HG03095 (cell line): ENCODE results near the gene LGALS9.
A peak's percentile ranks its signal among the peaks of the same experiment; 100 is the strongest.
"Not testable (repeated sequence)": the region's sequence is repeated elsewhere in the genome, so short reads cannot be mapped to it uniquely, and the experiment has no call there.

Experiments
- ATAC-seq: cut with Tn5 transposase; IDR thresholded peaks from one replicate; pipeline ENCODE4 v1.9.1; 2021; ENCODE audit warnings: moderate library complexity; ENCODE audit not compliant: unreplicated experiment

The LGALS9 gene

DNA sequence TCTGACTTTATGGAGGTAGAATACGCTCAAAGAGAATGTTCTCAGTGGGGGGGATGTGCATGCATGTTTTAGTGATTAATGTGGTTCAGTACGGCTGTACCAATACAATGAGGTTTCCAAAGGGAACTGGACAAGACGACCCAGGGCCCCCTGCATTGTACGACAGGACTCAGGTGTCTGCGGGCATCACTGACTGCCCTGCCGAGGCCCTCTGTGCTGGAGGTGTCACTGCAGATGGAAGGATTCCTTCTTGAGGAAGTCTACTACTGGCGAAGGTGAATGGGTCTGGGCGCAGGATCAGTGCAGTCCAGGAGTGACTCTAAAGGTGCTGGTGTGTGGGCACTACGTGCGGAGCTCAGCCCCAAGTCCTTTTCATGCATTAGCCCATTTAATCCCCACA lies 3.5 kb upstream of the LGALS9 start:
- no peak for ATAC-seq

DNA sequence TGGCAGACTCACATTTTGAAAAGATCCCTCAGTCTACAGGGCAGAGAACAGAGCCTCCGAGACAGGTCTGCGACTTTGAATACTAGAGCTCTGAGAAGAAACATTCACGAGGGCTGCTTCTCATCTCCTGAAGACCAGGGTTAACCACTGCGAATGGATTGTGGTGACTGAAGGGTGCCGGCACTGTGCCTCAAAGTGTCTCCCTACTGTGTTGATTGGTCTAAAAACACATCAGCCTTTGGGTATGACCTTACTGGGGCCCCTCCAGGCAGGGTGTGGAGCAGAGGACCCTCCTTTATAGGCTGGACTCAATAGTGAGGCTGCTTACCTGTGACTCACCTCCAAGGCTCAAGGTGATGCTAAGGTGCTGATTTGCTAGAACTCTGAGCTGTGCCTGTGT lies 2.6 kb upstream of the LGALS9 start:
- no peak for ATAC-seq

DNA sequence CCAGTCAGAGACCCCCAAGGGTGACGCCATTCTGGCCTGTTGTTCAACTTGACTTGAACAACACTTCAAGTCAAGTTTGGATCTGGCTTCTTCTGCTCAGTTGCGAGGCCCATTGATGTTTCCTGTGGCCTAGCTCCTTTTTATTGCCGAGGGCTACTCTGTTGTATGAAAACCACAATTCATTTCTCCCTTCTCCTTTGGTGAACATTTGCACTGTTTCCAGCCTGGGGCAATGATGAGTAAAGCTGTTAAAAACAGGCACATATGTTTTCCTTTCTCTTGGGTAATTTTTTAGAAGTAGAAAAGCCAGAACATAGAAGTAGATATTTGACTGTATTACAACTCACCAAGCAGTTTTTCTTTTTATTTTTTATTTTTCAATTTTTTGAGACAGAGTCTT lies 1.7 kb upstream of the LGALS9 start:
- not testable (repeated sequence) for ATAC-seq

DNA sequence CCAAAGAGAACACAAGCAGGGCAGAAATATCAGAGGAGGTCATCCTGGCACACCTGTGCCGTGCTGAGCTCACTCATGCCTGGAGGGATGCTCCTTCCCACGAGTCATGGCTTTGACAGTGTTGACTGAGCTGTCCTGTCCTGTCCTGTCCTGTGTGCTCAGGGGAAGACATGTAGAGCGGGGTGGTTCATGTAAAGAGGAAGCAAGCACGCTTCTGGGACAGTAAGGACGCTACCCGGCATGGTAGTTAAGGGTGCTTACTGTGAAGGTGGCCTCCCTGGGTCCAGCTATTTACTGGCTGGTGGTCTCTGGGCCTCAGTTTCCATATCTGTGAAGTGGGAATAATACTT lies 398 bp downstream of the LGALS9 start:
- ATAC-seq: peak; percentile 39

DNA sequence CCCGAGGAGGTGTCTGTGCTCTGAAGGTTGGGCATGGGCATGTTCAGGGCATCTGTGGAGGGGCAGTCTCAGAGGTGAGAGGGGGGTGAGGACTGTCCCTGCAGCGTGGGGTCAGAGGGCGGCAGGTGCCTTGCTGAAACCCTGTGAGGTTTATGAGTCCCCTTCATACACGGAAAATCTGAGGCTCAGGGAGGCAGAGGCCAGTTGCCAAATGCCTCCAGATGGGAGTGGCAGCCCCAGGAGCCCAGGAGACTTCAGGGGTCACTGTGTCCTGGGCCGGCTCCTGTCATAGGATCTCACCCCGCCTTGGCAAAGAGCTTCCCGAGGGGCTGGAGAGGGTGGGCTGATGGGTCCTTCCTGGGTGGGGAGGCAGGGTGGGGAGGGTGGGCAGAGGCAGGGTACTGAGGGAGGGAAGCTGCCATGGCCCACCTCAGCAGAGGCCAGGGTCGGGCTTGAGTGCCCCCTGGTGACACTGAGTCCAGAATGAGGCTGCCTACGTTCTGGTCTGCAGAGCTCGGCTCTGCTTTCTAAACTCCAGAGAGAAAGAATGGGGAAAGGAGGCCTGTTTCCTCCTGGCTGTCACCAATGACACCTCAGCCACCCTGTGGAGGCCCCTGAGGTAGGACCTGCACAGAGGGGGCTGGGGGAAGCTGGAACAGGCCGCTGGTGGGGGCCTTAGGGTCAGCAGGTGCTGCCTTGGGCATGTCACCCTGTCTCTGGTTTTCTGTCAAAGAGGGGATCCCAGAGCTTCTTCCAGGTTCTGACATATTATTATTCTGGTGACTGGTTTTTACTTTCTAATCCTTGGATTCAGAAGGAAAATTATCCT lies 1.1 kb downstream of the LGALS9 start:
- ATAC-seq: no peak

DNA sequence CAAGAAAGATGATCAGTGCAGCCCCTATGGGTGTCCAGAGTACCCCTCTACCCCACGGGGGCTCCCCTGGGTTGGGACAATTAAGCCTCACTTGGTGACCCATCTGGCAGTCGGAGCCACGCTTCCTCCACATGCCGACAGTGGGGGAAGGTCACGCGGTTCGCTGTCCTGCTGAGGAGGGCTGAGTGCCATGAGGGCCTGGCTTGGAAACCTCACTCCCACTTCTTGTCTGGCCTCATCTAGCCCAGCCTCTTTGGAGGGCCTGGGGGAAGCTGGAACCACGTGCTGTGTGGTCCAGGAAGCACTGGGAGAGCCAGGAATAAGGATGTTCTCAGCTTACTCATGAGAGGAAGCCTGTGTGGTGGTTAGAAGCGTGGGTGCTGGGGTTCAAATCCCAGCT lies 1.8 kb downstream of the LGALS9 start:
- not testable (repeated sequence) for ATAC-seq

DNA sequence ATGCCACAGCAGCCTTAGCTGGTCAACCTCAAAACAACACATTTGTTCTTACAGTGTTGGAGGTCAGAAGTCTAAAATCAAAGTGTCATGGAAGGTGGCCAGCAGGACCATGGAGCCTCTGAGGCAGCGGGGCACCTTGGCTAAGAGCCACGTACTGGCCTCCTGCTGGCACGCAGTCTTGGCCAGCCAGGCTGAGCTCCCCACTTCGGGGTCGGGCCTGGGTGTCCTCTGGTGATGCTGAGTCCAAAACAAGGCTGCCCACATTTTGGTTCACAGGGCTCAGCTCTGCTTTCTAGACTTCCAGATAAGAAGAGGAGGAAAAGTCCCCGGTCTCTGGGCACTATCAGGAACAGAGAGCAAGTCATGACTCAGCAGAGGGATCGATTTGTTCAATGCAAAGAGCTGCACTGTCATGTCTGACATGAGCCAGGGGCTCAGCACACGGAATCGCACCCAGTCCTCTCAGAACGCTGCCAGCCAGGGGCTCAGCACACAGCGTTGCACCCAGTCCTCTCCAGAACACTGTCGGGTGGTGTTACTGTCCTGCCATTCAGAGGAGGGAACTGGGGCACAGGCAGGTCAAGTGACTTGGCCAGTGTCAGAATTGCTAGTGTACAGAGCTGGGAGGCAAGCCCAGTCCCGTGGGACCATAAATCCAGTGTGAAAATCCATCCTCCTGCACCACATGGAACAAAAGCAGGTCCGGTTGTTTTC lies 2.5 kb downstream of the LGALS9 start:
- ATAC-seq: no peak

DNA sequence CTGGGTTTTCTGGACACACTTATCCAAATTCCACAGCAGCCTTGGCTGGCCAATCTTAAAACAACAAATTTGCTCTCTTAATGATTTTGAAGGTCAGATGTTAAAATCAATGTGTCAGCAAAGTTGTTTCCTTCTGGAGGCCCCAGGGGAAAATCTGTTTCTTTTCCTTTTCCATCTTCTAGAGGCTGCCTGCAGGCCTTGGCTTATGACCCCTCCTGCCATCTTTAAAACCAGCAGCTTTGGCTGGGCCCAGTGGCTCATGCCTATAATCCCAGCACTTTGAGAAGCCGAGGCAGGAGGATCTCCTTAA lies 3.0 kb downstream of the LGALS9 start:
- no peak for ATAC-seq

DNA sequence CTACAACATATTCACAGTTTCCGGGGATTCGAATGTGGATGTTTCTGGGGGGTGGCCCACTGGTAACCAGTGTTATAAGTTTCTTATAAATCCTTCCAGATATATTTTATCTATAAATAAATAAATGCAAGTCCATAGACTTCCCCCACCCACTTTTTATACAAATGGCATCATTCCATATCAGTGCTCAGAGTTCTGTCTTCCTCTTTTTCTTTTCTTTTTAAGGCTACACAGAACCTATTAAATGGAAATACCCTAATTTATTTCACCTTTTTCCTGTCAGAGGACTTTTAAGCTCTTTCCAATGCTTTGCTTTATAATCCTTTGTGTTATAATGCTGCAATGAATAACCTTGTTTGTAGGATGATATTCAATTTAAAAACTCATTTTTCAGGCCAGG lies 3.8 kb downstream of the LGALS9 start:
- ATAC-seq: no peak

DNA sequence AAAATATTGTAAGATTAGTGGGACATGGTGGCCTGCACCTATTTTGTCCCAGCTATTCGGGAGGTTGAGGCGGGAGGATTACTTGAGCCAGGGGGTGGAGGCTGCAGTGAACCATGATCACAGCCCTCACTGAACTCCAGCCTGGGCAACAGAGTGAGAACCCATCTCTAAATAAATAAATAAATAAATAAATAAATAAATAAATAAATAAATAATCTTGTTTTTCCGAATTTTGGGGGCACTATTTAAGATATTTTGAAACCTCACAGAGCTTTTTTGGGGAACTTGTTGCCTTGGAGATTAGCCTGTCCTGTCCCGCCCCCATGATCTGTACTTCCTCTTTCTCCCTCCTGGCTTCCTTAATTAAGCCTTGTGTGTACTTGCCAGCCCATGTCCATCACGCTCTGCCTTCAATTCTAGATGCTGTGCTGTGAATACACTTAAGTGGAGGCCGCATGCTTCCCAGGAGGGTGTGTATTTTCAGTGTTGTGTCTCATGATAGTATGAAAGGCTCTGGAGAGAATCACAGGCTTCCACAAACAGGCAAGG lies 4.4 kb downstream of the LGALS9 start:
- no peak for ATAC-seq

DNA sequence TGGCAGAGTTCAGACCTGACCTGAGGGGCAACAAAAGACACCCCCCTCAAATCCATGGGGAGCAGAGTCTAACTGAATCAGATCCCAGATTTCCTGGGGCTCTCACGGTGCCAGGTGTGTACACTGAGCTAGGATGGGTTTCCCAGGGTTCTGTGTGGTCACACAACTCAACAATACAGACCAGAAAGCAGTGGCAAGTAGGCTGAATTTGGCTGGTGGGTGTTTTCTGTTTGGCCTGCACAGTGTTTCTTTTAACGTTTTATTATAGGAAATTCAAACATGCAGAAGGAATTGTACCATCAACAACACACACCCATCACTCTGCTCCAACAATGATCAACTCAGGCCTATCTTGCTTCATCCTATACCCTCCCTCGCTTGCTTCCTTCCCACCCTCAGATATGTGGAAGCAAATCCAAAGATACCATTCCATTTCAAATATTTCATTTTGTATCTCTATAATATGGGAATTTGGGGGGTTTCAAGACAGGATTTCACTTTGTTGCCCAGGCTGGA lies 5.1 kb downstream of the LGALS9 start:
- ATAC-seq: not testable (repeated sequence)

DNA sequence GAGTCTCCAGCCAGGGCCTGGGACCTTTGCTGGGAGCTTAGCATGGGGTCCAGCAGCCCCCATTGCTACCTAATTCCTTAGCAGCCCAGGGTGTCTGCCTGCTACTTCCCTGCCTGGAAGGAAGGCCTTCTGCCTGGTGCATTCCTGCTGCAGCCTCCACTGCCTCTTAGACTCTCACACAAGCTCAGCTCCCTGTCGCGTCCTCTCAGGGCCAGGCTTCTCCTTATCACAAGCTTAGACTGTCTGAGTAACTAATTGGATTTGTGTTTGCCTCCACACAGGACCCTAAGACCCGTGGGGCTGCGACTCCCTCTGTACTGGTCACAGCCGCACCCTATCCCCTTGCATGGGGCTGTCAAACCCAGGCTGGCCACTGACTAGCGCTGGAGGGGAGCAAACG lies 6.8 kb downstream of the LGALS9 start:
- ATAC-seq: not testable (repeated sequence)

DNA sequence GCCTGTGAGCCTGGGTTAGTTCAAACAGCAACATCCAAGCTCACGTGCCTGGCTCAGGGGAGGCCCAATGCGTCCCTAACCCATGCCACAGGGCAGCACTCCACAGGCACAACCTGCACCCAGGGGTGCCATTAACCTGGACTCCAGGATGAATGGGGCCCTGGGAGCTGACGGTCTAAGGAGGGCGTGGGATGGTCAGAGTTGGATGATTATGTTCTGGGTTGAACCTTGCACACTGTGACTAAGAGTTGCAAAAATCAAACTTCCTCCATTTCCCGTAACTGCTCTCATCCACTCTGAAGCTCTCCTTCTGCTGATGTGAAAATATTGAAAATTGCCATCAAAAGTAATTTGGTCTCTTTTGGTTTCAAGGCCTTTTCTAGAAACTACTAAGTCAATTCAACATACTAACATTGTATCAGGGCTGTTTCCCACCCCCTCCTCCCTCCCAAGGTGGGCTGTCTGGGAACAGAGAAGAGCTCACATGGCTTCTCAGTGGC lies 7.5 kb downstream of the LGALS9 start:
- not testable (repeated sequence) for ATAC-seq

DNA sequence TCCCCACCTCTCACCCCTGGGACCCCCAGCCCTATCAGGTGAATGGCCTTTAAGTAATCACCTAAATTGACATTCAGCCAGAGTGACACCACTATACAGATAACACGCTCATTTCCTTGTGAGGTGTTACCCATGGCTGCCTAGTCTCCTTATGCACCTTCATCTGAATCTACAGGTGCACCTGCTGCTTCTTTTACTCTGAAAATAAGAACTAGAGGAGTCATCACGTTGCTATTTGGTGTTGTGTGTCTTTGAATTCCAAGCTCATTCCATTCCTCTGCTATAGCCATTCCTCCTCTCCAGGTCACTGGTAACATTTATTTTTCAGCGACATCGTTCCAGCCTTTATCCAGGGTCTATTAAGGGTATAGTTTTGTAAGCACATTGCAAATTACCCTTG lies 9.8 kb downstream of the LGALS9 start:
- ATAC-seq: no peak

DNA sequence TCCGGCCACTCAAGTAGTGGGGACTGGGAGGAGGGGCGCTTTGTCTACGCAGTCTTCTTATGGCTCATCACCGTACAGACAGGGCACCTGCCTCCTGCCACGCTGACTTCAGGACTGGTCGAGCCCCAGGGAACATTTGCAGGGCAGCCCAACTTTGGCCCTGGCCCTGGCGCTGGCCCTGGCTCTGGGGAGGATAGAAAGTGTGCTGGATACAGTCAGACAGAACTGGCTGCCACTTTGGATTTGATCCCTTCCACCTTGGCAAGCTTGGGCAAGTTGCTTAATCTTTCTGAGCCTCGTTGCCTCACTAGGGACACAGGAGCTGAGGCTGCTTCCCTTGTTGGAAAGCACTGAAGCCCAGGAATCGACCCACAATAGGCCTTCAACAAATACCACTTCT lies 13.6 kb downstream of the LGALS9 start:
- no peak for ATAC-seq

DNA sequence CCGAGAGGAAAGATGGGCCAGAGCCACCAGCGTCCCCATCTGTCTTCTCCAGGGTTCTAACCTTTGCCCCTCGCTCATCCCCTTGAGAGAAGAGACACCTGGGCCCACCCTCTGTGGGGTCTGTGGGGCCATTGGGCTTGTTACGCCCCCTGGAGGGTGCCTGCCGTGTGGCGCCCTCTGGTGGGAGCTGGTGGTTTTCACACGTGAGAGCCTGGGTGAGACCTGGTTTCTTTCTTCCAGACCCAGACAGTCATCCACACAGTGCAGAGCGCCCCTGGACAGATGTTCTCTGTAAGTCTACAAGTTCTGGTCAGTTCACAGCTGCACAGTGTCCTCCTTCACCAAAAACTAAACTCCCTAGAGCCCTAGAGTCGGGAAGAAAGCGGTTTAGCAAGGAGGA lies 14.6 kb downstream of the LGALS9 start:
- not testable (repeated sequence) for ATAC-seq

DNA sequence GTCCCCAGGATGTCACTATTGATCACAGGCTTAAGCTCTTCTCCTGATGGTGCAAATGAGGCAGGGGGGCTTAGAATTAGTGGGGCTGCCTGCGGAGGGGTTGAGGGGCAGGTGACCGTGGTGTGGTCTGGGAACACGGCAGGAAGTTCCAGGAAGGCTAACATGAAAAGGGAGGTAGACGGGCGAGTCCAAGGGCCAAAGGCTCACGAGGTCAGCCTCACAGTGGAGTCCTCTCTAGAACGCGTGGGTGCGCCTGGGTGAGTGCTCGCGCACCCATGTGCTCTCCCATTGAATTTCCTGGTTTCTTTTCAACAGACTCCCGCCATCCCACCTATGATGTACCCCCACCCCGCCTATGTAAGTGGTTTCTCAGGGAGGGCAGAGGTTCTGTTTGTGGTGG lies 15.2 kb downstream of the LGALS9 start:
- no peak for ATAC-seq

DNA sequence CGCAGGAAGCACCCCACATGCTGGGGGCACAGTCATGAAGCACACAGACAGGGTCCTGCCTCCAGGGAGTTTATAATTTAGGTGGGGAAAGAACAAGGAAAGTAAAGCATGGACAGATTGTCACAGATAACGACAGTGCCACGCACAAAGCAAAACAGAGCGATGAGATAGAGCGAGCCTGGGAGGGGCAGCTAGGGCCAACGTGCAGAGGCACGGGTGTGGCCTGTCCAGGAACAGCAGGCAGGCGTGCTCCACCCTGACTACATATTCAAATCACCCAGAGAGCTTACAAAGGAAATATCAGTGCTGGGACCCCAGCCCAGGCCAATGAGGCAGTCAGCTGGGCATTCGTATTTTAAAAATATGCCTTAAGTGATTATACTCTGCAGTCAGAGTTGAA lies 16.8 kb downstream of the LGALS9 start:
- no peak for ATAC-seq

DNA sequence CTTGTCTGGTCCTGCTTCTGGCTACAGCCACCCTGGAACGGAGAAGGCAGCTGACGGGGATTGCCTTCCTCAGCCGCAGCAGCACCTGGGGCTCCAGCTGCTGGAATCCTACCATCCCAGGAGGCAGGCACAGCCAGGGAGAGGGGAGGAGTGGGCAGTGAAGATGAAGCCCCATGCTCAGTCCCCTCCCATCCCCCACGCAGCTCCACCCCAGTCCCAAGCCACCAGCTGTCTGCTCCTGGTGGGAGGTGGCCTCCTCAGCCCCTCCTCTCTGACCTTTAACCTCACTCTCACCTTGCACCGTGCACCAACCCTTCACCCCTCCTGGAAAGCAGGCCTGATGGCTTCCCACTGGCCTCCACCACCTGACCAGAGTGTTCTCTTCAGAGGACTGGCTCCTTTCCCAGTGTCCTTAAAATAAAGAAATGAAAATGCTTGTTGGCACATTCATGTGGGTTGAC lies 18.2 kb downstream of the LGALS9 start:
- not testable (repeated sequence) for ATAC-seq

DNA sequence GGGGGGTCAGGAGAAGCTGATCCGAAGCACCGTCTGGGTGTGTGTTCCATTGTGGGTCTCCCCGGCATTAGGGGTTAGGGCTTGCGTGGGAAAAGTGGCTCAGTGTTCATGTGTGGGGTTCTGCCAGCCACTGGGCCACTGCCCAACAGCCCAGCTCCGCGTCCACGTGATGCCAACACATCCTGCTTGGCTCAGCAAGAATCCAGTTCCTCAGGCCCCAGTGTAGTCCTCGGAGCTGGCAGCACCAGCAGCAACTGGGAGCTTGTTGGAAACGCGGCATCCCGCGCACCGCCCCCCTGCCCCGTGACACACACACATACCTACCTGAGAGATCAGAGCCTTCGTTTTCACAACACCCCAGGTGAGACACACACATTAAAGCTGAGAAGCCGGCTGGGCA lies 18.9 kb downstream of the LGALS9 start:
- ATAC-seq: no peak

DNA sequence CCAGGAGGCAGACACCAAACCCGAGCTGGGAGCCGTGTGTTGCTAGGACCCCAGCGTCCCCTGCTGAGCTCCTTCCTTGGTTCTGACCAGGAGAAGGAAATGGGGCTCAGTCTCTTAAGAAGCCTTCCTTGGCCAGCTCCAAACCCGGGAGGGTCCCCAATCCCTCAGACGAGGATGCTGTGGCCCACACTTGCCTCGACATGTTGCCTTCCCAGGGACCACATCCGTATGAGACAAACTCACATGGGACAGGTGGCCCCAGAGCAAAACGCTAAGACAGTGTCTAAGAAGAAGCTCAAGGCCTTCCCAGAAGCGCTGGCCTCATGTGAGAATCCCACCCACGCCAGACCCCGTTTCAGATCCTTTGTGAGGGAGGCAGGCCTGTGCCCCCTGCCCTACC lies 19.8 kb downstream of the LGALS9 start:
- no peak for ATAC-seq
